WTC11 (cell line): Measurements from ENCODE around the gene ELMO1. TPM values are rescaled to one million over a fixed set of nuclear protein-coding genes. Genes with fewer than 3 reads are reported as not detected.

Experiments
- ATAC-seq: fragments of 200-7000 bp; cut with Tn5 transposase; 2 replicates; pipeline ENCODE4 v1.10.0; 2021; ENCODE audit warnings: mild to moderate bottlenecking, moderate library complexity
- CTCF ChIA-PET: fragments of 300-600 bp; sonication (Branson Sonifier 250); formaldehyde crosslinking; loops from one replicate; lab custom pipeline; 2021; ENCODE audit warnings: antibody characterized with exemption; lab: Charles Lee
- POLR2A ChIA-PET: fragments of 350-600 bp; sonication (Branson Sonifier 250); formaldehyde crosslinking; loops from one replicate; lab custom pipeline; 2021; ENCODE audit warnings: antibody characterized with exemption; lab: Charles Lee
- DNase-seq: peaks from one replicate; pipeline ENCODE4 v3.0.0; 2021; ENCODE audit warnings: low spot score
- H3K27ac Mint-ChIP-seq: 2 replicates; pipeline ENCODE4 v1.8.0; 2021; ENCODE audit warnings: mixed read lengths
- H3K27me3 Mint-ChIP-seq: 2 replicates; pipeline ENCODE4 v1.8.0; 2021; ENCODE audit warnings: low read depth, mild to moderate bottlenecking, moderate library complexity, mixed read lengths
- H3K36me3 Mint-ChIP-seq: 2 replicates; pipeline ENCODE4 v1.8.0; 2021; ENCODE audit warnings: mixed read lengths
- H3K4me1 Mint-ChIP-seq: 2 replicates; pipeline ENCODE4 v1.8.0; 2022; ENCODE audit warnings: mixed read lengths
- H3K4me3 Mint-ChIP-seq: 2 replicates; pipeline ENCODE4 v1.8.0; 2021; ENCODE audit warnings: mild to moderate bottlenecking, moderate library complexity, mixed read lengths
- H3K9me3 Mint-ChIP-seq: 2 replicates; pipeline ENCODE4 v1.8.0; 2021; ENCODE audit warnings: mixed read lengths
- ATF1 ChIP-seq: sonication (generic); formaldehyde crosslinking; IDR thresholded peaks from 2 replicates; pipeline ENCODE4 v1.8.1; 2023; ENCODE audit warnings: mild to moderate bottlenecking, moderate library complexity, missing genetic modification reagents
- ATF3 ChIP-seq: sonication (generic); formaldehyde crosslinking; conservative IDR thresholded peaks from 2 replicates; pipeline ENCODE4 v1.8.1; 2022; ENCODE audit warnings: mild to moderate bottlenecking, missing genetic modification reagents
- ATF6 ChIP-seq: sonication (generic); formaldehyde crosslinking; IDR thresholded peaks from 2 replicates; pipeline ENCODE4 v1.8.1; 2023; ENCODE audit warnings: mild to moderate bottlenecking, missing genetic modification reagents
- CDX4 ChIP-seq: fragments of 250-450 bp; sonication (Bioruptor Pico); IDR thresholded peaks from 2 replicates; pipeline ENCODE4 v1.9.0; 2021; ENCODE audit warnings: moderate library complexity, mild to moderate bottlenecking, inconsistent platforms, borderline replicate concordance
- E2F4 ChIP-seq: sonication (generic); formaldehyde crosslinking; IDR thresholded peaks from 2 replicates; pipeline ENCODE4 v1.8.1; 2022; ENCODE audit warnings: low read depth, mild to moderate bottlenecking, moderate library complexity, missing genetic modification reagents, borderline replicate concordance
- MLX ChIP-seq: sonication (generic); formaldehyde crosslinking; IDR thresholded peaks from 2 replicates; pipeline ENCODE4 v1.8.1; 2023; ENCODE audit warnings: mild to moderate bottlenecking, missing genetic modification reagents, moderate library complexity
- NFATC4 ChIP-seq: fragments of 250-450 bp; sonication (Bioruptor Pico); IDR thresholded peaks from 2 replicates; pipeline ENCODE4 v1.9.0; 2021; ENCODE audit warnings: mild to moderate bottlenecking
- NR3C1 ChIP-seq: sonication (generic); formaldehyde crosslinking; conservative IDR thresholded peaks from 2 replicates; pipeline ENCODE4 v1.8.1; 2023; ENCODE audit warnings: low read depth, mild to moderate bottlenecking, missing genetic modification reagents
- PREB ChIP-seq: sonication (generic); formaldehyde crosslinking; IDR thresholded peaks from 2 replicates; pipeline ENCODE4 v1.8.1; 2022; ENCODE audit warnings: mild to moderate bottlenecking, missing genetic modification reagents, moderate library complexity, borderline replicate concordance
- RORB ChIP-seq: fragments of 250-450 bp; sonication (Bioruptor Pico); IDR thresholded peaks from 2 replicates; pipeline ENCODE4 v1.9.0; 2021; ENCODE audit warnings: mild to moderate bottlenecking
- SMAD4 ChIP-seq: sonication (generic); formaldehyde crosslinking; IDR thresholded peaks from 2 replicates; pipeline ENCODE4 v1.8.0; 2022; ENCODE audit warnings: mild to moderate bottlenecking, missing genetic modification reagents
- SOX15 ChIP-seq: fragments of 250-450 bp; sonication (Bioruptor Pico); IDR thresholded peaks from 2 replicates; pipeline ENCODE4 v1.9.0; 2021; ENCODE audit warnings: mild to moderate bottlenecking
- SP1 ChIP-seq: sonication (generic); formaldehyde crosslinking; conservative IDR thresholded peaks from 2 replicates; pipeline ENCODE4 v1.8.1; 2022; ENCODE audit warnings: missing genetic modification reagents
- TCF7 ChIP-seq: sonication (generic); formaldehyde crosslinking; IDR thresholded peaks from 2 replicates; pipeline ENCODE4 v1.8.0; 2022; ENCODE audit warnings: mild to moderate bottlenecking, low read depth, missing genetic modification reagents, moderate library complexity
- TEAD1 ChIP-seq: sonication (generic); formaldehyde crosslinking; IDR thresholded peaks from 2 replicates; pipeline ENCODE4 v1.8.0; 2022; ENCODE audit warnings: mild to moderate bottlenecking, missing genetic modification reagents
- ZNF121 ChIP-seq: sonication (generic); formaldehyde crosslinking; IDR thresholded peaks from 2 replicates; pipeline ENCODE4 v1.8.0; 2023; ENCODE audit warnings: missing genetic modification reagents
- ZNF232 ChIP-seq: sonication (generic); formaldehyde crosslinking; IDR thresholded peaks from 2 replicates; pipeline ENCODE4 v1.8.0; 2022; ENCODE audit warnings: mild to moderate bottlenecking, missing genetic modification reagents
- ZNF281 ChIP-seq: sonication (generic); formaldehyde crosslinking; IDR thresholded peaks from 2 replicates; pipeline ENCODE4 v1.8.0; 2023; ENCODE audit warnings: mild to moderate bottlenecking, missing genetic modification reagents
- ZNF396 ChIP-seq: fragments of 250-450 bp; sonication (Bioruptor Pico); IDR thresholded peaks from 2 replicates; pipeline ENCODE4 v1.8.0; 2021; ENCODE audit warnings: mild to moderate bottlenecking, moderate library complexity, borderline replicate concordance
- ZNF416 ChIP-seq: fragments of 250-450 bp; sonication (Bioruptor Pico); IDR thresholded peaks from 2 replicates; pipeline ENCODE4 v1.9.0; 2021; ENCODE audit warnings: mild to moderate bottlenecking, inconsistent platforms
- ZNF423 ChIP-seq: fragments of 250-450 bp; sonication (Bioruptor Pico); IDR thresholded peaks from 2 replicates; pipeline ENCODE4 v2.1.2; 2022; ENCODE audit warnings: mild to moderate bottlenecking, moderate library complexity
- ZNF425 ChIP-seq: fragments of 250-450 bp; sonication (Bioruptor Pico); conservative IDR thresholded peaks from 2 replicates; pipeline ENCODE4 v1.9.0; 2021; ENCODE audit warnings: mild to moderate bottlenecking
- total RNA-seq: library from RNA; stranded (reverse); gene quantifications from 3 replicates; pipeline ENCODE4 v1.2.3, GENCODE V29; 2021

The ELMO1 gene
- total RNA-seq, 1 experiment from 2014 or later = 19.4 TPM

- Mint-ChIP-seq H3K4me1 (peaks cover 12% of the 10 kb centered on the region), H3K9me3 (peaks cover 20% of the 10 kb centered on the region), H3K27ac (no peak overlapping the region), H3K36me3 (peaks cover 6% of the 10 kb centered on the region), H3K4me3 (no peak overlapping the region), H3K27me3 (no peaks in the 10 kb centered on the region; the same call in 1 of the 2 replicates)
- no peak for TF ChIP-seq SMAD4
- no peak for TF ChIP-seq CDX4 (CRISPR knock-in tag)
- no peak for TF ChIP-seq ZNF423 (CRISPR knock-in tag)
- TF ChIP-seq ATF1 = no peak
- TF ChIP-seq ZNF425 (CRISPR knock-in tag) = no peak
- no peak for TF ChIP-seq ATF6 (CRISPR knock-in tag)
- TF ChIP-seq ZNF281 (CRISPR knock-in tag) = no peak
- TF ChIP-seq NR3C1 = no peak
- no peak for TF ChIP-seq MLX
- TF ChIP-seq ZNF232 (CRISPR knock-in tag) = no peak
- no peak for TF ChIP-seq E2F4
- DNase-seq (no peak), ATAC-seq (no peak)
- ChIA-PET CTCF (no interaction called here), POLR2A (interaction anchor here (0.6 kb wide), 1 partner anchor 229 kb away, joined by 3 read pairs; no protein-coding TSS in a partner anchor)
Observed at GRCh38 chr7:36851382-36851781, 597.3 kb downstream of the ELMO1 start.

- peaks cover 6% of the 10 kb centered on the region for H3K36me3 Mint-ChIP-seq
- POLR2A ChIA-PET = no interaction called here
- CTCF ChIA-PET = no interaction called here
- peaks cover 24% of the 10 kb centered on the region for H3K9me3 Mint-ChIP-seq
- no peaks in the 10 kb centered on the region; the same call in 1 of the 2 replicates for H3K27me3 Mint-ChIP-seq
- H3K27ac Mint-ChIP-seq = no peak overlapping the region
- peaks cover 12% of the 10 kb centered on the region for H3K4me1 Mint-ChIP-seq
- ATAC-seq (no peak), DNase-seq (no peak)
- no peak overlapping the region for H3K4me3 Mint-ChIP-seq
- TF ChIP-seq RORB (CRISPR knock-in tag) = no peak
- TF ChIP-seq SOX15 (CRISPR knock-in tag) = no peak
Observed at GRCh38 chr7:36847946-36848345, 600.7 kb downstream of the ELMO1 start.

- no peaks in the 10 kb centered on the region; the same call in 1 of the 2 replicates for H3K27me3 Mint-ChIP-seq
- ChIA-PET POLR2A (no interaction called here), CTCF (no interaction called here)
- H3K27ac Mint-ChIP-seq = no peak overlapping the region
- ATAC-seq = no peak
- H3K4me3 Mint-ChIP-seq = no peak overlapping the region
- H3K4me1 Mint-ChIP-seq = peaks cover 3% of the 10 kb centered on the region
- DNase-seq = no peak
- peaks cover 24% of the 10 kb centered on the region for H3K9me3 Mint-ChIP-seq
- peaks cover 6% of the 10 kb centered on the region for H3K36me3 Mint-ChIP-seq
- TF ChIP-seq ATF3 (no peak), SP1 (no peak), ZNF416 (CRISPR knock-in tag) (no peak), PREB (CRISPR knock-in tag) (no peak), NFATC4 (CRISPR knock-in tag) (no peak), TCF7 (no peak), ZNF396 (no peak), TEAD1 (CRISPR knock-in tag) (no peak), NR3C1 (no peak), ZNF121 (no peak)
Observed at GRCh38 chr7:36844374-36844773, 604.3 kb downstream of the ELMO1 start.
